Measurements from ENCODE around the gene ALDH1L2.

- TF ChIP-seq CTCF (IDR thresholded peaks at IDR 0.05; ENCODE audit: insufficient read depth, low read depth, low read length) (no peak), EZH2 (IDR thresholded peaks at IDR 0.05; ENCODE audit: insufficient read depth, low read length) (no peak)
Observed at GRCh38 chr12:105083031-105083430, 1.2 kb downstream of the ALDH1L2 start.

Measured in astrocyte (in vitro differentiated cells and primary cell).